ENCODE results near the gene PTPN13. TPM values are rescaled to one million over a fixed set of nuclear protein-coding genes. Genes with fewer than 3 reads are reported as not detected.
"Not testable (repeated sequence)": the region's sequence is repeated elsewhere in the genome, so short reads cannot be mapped to it uniquely, and the experiment has no call there.

The PTPN13 gene
- total and polyA plus RNA-seq, 2 donors = 8.9 to 10.0 TPM

DNA sequence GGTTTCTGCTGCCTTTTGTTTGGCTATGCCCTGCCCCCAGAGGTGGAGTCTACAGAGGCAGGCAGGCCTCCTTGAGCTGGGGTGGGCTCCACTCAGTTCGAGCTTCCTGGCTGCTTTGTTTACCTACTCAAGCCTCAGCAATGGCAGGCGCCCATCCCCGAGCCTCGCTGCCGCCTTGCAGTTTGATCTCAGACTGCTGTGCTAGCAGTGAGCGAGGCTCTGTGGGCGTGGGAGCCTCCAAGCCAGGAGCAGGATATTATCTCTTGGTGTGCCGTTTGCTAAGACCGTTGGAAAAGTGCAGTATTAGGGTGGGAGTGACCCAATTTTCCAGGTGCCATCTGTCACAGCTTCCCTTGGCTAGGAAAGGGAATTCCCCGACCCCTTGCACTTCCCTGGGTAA lies 62.7 kb downstream of the PTPN13 start:
- 97% methylated on average over 10 of the region's 10 CpGs for WGBS

DNA sequence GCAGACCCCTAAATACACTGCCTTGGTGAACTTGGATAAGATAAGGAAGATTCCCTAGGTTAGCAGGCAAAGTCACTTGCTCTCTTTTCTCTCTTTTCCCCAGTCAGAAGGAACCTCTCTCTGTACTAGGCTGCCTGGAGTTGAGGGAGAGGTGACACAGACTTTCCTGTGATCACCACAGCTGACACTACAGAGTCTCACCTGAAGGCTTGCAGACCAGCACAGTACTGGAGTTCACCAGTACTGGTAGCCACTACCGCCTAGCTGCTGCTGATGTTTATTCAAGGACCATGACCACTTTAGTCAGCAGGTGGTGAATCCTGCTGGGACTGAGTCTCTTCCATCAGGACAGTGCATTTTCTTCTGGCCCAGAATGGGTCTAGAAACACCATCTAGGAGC lies 63.3 kb downstream of the PTPN13 start:
- H3K9me3 ChIP-seq (ENCODE audit: control insufficient read depth in 2 of 2, insufficient read depth in 1 of 2, low read length in 1 of 2) = peaks cover 0 to 7% of the 10 kb centered on the region in 2 donors
- no peaks in the 10 kb centered on the region for H3K4me1 ChIP-seq (ENCODE audit: control insufficient read depth in 2 of 2, insufficient read depth in 2 of 2, low read length in 2 of 2)
- no peak overlapping the region for H3K4me3 ChIP-seq (ENCODE audit: low read length in 2 of 2)
- no peak overlapping the region for H3K27ac ChIP-seq (ENCODE audit: low read depth in 1 of 2, low read length in 1 of 2)
- H3K27me3 ChIP-seq (ENCODE audit: control insufficient read depth in 2 of 2, insufficient read depth in 1 of 2, low read length in 1 of 2) = no peaks in the 10 kb centered on the region
- DNase-seq (ENCODE audit: low read depth in 6 of 9, low spot score in 9 of 9) = no peak
- 100% methylated on average over 1 of the region's 1 CpG for WGBS
- no peaks in the 10 kb centered on the region for H3K36me3 ChIP-seq (ENCODE audit: control insufficient read depth in 2 of 2, insufficient read depth in 2 of 2, low read length in 1 of 2)

More for the DNA sequence above, 62.7 kb downstream of the PTPN13 start:
- H3K27me3 ChIP-seq (ENCODE audit: control insufficient read depth in 2 of 2, insufficient read depth in 1 of 2, low read length in 1 of 2); H3K4me1 ChIP-seq (ENCODE audit: control insufficient read depth in 2 of 2, insufficient read depth in 2 of 2, low read length in 2 of 2); H3K36me3 ChIP-seq (ENCODE audit: control insufficient read depth in 2 of 2, insufficient read depth in 2 of 2, low read length in 1 of 2); H3K4me3 ChIP-seq (ENCODE audit: low read length in 2 of 2); H3K27ac ChIP-seq (ENCODE audit: low read depth in 1 of 2, low read length in 1 of 2); DNase-seq (ENCODE audit: low read depth in 6 of 9, low spot score in 9 of 9); H3K9me3 ChIP-seq (ENCODE audit: control insufficient read depth in 2 of 2, insufficient read depth in 1 of 2, low read length in 1 of 2): not testable (repeated sequence)

DNA sequence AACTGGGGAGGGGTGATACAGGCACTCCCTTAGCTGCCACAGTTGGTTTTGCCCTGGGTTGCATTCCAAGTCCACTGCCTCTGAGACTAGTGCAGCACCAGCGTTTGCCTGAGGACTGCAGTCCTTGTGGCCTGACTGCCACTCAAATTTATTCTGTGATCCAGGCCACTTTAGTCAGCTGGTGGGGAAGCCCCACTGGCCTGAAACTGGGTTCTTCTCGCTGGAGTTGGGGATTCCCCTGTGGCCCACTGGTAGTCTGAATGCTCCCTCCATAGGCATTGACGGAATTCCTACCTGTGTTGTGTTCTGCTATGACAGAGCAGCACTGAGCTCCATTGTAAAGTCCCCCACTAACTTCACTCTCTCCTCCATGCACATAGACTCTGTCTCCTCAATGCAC lies 63.8 kb downstream of the PTPN13 start:
- 95% methylated on average over 3 of the region's 3 CpGs for WGBS
- Histone ChIP-seq H3K27ac (ENCODE audit: low read depth in 1 of 2, low read length in 1 of 2) (no peak overlapping the region), H3K27me3 (ENCODE audit: control insufficient read depth in 2 of 2, insufficient read depth in 1 of 2, low read length in 1 of 2) (no peaks in the 10 kb centered on the region), H3K4me3 (ENCODE audit: low read length in 2 of 2) (no peak overlapping the region), H3K9me3 (ENCODE audit: control insufficient read depth in 2 of 2, insufficient read depth in 1 of 2, low read length in 1 of 2) (peaks cover 0 to 7% of the 10 kb centered on the region in 2 donors), H3K4me1 (ENCODE audit: control insufficient read depth in 2 of 2, insufficient read depth in 2 of 2, low read length in 2 of 2) (no peaks in the 10 kb centered on the region), H3K36me3 (ENCODE audit: control insufficient read depth in 2 of 2, insufficient read depth in 2 of 2, low read length in 1 of 2) (no peaks in the 10 kb centered on the region)
- DNase-seq (ENCODE audit: low read depth in 6 of 9, low spot score in 9 of 9) = no peak

DNA sequence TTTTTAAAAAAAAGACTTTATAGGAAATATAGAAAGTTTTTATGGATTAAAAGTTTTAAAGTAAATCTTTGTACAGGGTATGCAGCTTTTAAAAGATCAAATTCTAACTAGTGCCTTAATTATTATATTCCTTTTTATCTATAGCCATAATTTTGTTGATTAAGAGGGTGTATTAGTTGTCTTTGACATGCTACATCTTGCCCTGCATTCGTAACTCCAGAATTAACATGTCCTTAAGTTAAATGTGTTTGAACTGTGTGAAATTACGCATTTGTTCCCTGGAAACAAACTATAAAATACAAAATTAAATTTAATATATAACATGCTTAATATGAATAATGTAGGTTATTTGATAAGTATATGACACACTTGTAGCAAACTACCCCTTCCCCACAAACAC lies 66.3 kb downstream of the PTPN13 start:
- Histone ChIP-seq H3K36me3 (ENCODE audit: control insufficient read depth in 2 of 2, insufficient read depth in 2 of 2, low read length in 1 of 2) (no peaks in the 10 kb centered on the region), H3K27me3 (ENCODE audit: control insufficient read depth in 2 of 2, insufficient read depth in 1 of 2, low read length in 1 of 2) (no peaks in the 10 kb centered on the region), H3K4me3 (ENCODE audit: low read length in 2 of 2) (no peak overlapping the region), H3K27ac (ENCODE audit: low read depth in 1 of 2, low read length in 1 of 2) (no peak overlapping the region), H3K4me1 (ENCODE audit: control insufficient read depth in 2 of 2, insufficient read depth in 2 of 2, low read length in 2 of 2) (no peaks in the 10 kb centered on the region), H3K9me3 (ENCODE audit: control insufficient read depth in 2 of 2, insufficient read depth in 1 of 2, low read length in 1 of 2) (peaks cover 0 to 3% of the 10 kb centered on the region in 2 donors)
- 91% methylated on average over 2 of the region's 2 CpGs for WGBS
- DNase-seq (ENCODE audit: low read depth in 6 of 9, low spot score in 9 of 9) = no peak

DNA sequence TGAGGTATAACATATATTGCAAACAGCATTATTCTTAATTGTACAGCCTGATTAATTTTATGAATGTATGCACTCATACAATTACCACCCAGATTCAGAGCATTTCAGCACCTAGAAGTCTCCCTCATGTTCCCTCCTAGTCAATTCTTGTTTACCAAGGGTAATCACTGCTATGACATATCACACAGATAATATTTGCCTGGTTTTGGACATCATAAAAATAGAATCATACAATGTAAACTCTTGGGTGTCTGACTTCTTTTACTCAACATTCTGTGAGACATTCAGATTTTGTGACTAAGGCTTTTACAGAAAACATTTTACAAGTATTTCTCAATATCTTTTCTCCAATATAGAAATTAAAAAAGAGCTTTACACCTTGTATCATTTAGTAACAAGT lies 66.9 kb downstream of the PTPN13 start:
- Histone ChIP-seq H3K36me3 (ENCODE audit: control insufficient read depth in 2 of 2, insufficient read depth in 2 of 2, low read length in 1 of 2) (no peaks in the 10 kb centered on the region), H3K27me3 (ENCODE audit: control insufficient read depth in 2 of 2, insufficient read depth in 1 of 2, low read length in 1 of 2) (no peaks in the 10 kb centered on the region), H3K27ac (ENCODE audit: low read depth in 1 of 2, low read length in 1 of 2) (no peak overlapping the region), H3K9me3 (ENCODE audit: control insufficient read depth in 2 of 2, insufficient read depth in 1 of 2, low read length in 1 of 2) (peaks cover 0 to 3% of the 10 kb centered on the region in 2 donors), H3K4me3 (ENCODE audit: low read length in 2 of 2) (no peak overlapping the region), H3K4me1 (ENCODE audit: control insufficient read depth in 2 of 2, insufficient read depth in 2 of 2, low read length in 2 of 2) (no peaks in the 10 kb centered on the region)
- no peak for DNase-seq (ENCODE audit: low read depth in 6 of 9, low spot score in 9 of 9)

DNA sequence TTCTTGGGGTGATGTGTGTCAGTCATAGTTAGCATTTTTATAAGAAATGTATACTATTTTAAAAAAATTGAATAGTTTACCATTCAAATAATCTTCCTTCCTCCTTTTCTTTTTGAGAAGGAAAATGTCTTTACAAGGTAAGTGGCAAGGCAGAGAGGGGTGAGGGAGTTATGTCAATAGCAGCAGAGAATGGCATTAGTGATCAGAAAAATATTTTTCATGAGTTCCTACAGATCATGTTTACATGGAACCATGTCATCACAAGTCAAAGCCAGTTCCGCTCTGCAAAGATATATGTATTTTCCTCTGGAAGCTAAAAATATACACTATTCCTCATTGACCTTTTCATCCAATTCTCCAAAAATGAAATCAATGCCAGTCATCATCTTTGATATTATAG lies 67.3 kb downstream of the PTPN13 start:
- Histone ChIP-seq H3K4me3 (ENCODE audit: low read length in 2 of 2) (no peak overlapping the region), H3K27me3 (ENCODE audit: control insufficient read depth in 2 of 2, insufficient read depth in 1 of 2, low read length in 1 of 2) (no peaks in the 10 kb centered on the region), H3K36me3 (ENCODE audit: control insufficient read depth in 2 of 2, insufficient read depth in 2 of 2, low read length in 1 of 2) (no peaks in the 10 kb centered on the region), H3K27ac (ENCODE audit: low read depth in 1 of 2, low read length in 1 of 2) (no peak overlapping the region), H3K9me3 (ENCODE audit: control insufficient read depth in 2 of 2, insufficient read depth in 1 of 2, low read length in 1 of 2) (peaks cover 0 to 3% of the 10 kb centered on the region in 2 donors), H3K4me1 (ENCODE audit: control insufficient read depth in 2 of 2, insufficient read depth in 2 of 2, low read length in 2 of 2) (no peaks in the 10 kb centered on the region)
- 100% methylated on average over 1 of the region's 1 CpG for WGBS
- DNase-seq (ENCODE audit: low read depth in 6 of 9, low spot score in 9 of 9) = no peak

DNA sequence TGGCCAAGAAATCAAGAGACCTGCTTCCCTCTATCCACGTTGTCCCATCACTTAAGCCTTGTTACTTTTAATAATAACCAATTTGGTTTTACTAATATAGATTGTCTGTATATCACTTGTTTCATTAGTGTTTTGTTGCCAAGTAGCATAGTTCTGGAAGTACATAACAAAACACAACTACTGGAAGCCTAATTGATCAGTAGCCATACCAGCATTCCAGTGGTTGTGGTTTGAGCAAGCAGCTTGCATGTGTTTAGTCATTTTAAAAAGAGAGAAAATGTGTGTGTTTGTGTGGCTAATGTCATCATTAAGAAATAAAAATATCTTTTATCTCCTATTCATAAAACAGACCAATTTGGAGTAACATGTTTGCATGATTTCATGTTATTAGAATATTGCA lies 70.8 kb downstream of the PTPN13 start:
- no peaks in the 10 kb centered on the region for H3K4me1 ChIP-seq (ENCODE audit: control insufficient read depth in 2 of 2, insufficient read depth in 2 of 2, low read length in 2 of 2)
- no peak overlapping the region for H3K4me3 ChIP-seq (ENCODE audit: low read length in 2 of 2)
- H3K9me3 ChIP-seq (ENCODE audit: control insufficient read depth in 2 of 2, insufficient read depth in 1 of 2, low read length in 1 of 2) = no peaks in the 10 kb centered on the region
- H3K27me3 ChIP-seq (ENCODE audit: control insufficient read depth in 2 of 2, insufficient read depth in 1 of 2, low read length in 1 of 2) = no peaks in the 10 kb centered on the region
- DNase-seq (ENCODE audit: low read depth in 6 of 9, low spot score in 9 of 9) = no peak
- WGBS = 47% methylated on average over 1 of the region's 1 CpG
- H3K36me3 ChIP-seq (ENCODE audit: control insufficient read depth in 2 of 2, insufficient read depth in 2 of 2, low read length in 1 of 2) = no peaks in the 10 kb centered on the region
- H3K27ac ChIP-seq (ENCODE audit: low read depth in 1 of 2, low read length in 1 of 2) = no peak overlapping the region

DNA sequence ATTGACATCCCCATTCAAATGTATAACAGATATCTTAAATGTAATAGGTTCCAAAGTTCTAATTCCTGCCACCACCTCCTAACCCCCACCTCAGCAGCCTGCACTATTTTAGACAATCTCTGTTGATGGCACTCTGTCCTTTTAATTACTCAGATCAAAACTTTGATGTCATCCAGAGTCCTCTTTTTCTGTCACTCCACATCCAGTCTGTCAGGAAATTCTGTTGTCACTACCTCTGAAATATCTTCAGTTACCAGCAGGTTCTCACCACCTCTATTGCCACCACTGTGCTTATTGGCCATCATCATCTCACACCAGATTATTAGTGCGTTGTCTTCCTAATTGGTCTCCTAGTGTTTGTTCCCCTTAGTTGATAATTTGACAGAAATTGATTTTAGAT lies 76.2 kb downstream of the PTPN13 start:
- no peak overlapping the region for H3K4me3 ChIP-seq (ENCODE audit: low read length in 2 of 2)
- no peaks in the 10 kb centered on the region for H3K9me3 ChIP-seq (ENCODE audit: control insufficient read depth in 2 of 2, insufficient read depth in 1 of 2, low read length in 1 of 2)
- H3K27me3 ChIP-seq (ENCODE audit: control insufficient read depth in 2 of 2, insufficient read depth in 1 of 2, low read length in 1 of 2) = no peaks in the 10 kb centered on the region
- no peaks in the 10 kb centered on the region for H3K36me3 ChIP-seq (ENCODE audit: control insufficient read depth in 2 of 2, insufficient read depth in 2 of 2, low read length in 1 of 2)
- no peak for DNase-seq (ENCODE audit: low read depth in 6 of 9, low spot score in 9 of 9)
- H3K4me1 ChIP-seq (ENCODE audit: control insufficient read depth in 2 of 2, insufficient read depth in 2 of 2, low read length in 2 of 2) = no peaks in the 10 kb centered on the region
- 99% methylated on average over 1 of the region's 1 CpG for WGBS
- no peak overlapping the region for H3K27ac ChIP-seq (ENCODE audit: low read depth in 1 of 2, low read length in 1 of 2)

DNA sequence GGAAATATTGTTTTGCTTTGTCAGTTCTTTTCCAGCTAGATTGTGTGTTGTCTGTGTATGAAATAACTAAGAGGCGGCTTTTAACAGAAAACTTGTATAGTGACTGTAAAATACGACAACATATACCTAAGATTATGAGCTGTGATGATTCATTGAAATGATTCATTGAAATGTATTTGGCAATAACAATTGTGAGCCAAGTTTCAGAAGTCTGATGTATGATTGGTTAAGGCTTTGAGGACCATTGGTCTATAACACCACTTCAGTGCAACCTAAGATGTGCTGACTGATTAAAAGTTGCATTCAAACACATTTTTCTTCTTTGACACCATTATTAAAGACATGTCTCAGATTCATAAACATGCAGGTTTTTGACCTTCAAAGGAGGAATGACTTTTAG lies 76.6 kb downstream of the PTPN13 start:
- Histone ChIP-seq H3K27me3 (ENCODE audit: control insufficient read depth in 2 of 2, insufficient read depth in 1 of 2, low read length in 1 of 2) (no peaks in the 10 kb centered on the region), H3K9me3 (ENCODE audit: control insufficient read depth in 2 of 2, insufficient read depth in 1 of 2, low read length in 1 of 2) (no peaks in the 10 kb centered on the region), H3K27ac (ENCODE audit: low read depth in 1 of 2, low read length in 1 of 2) (no peak overlapping the region), H3K4me3 (ENCODE audit: low read length in 2 of 2) (no peak overlapping the region), H3K4me1 (ENCODE audit: control insufficient read depth in 2 of 2, insufficient read depth in 2 of 2, low read length in 2 of 2) (no peaks in the 10 kb centered on the region), H3K36me3 (ENCODE audit: control insufficient read depth in 2 of 2, insufficient read depth in 2 of 2, low read length in 1 of 2) (no peaks in the 10 kb centered on the region)
- WGBS = 97% methylated on average over 2 of the region's 2 CpGs
- no peak for DNase-seq (ENCODE audit: low read depth in 6 of 9, low spot score in 9 of 9)

DNA sequence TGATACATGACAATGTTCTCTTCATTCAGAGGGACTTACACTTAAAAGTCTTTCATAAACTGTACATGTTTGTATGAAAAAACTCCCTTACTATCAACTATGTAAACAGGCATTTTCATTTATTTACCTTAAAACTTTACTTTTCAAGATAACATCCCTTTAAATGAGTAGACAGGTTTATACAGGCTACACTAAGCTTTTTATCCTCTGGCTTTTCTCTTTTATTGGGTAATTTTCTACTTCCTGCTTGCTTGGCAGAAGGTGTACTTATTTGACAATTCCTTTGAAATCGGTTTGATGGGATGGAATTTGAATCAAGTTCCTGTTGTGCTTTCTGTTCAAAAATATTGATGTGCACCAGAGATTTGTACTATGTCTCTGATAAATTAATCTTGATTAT lies 81.4 kb downstream of the PTPN13 start:
- H3K27me3 ChIP-seq (ENCODE audit: control insufficient read depth in 2 of 2, insufficient read depth in 1 of 2, low read length in 1 of 2) = no peaks in the 10 kb centered on the region
- 97% methylated on average over 1 of the region's 1 CpG for WGBS
- no peak overlapping the region for H3K27ac ChIP-seq (ENCODE audit: low read depth in 1 of 2, low read length in 1 of 2)
- no peaks in the 10 kb centered on the region for H3K9me3 ChIP-seq (ENCODE audit: control insufficient read depth in 2 of 2, insufficient read depth in 1 of 2, low read length in 1 of 2)
- no peak overlapping the region for H3K4me3 ChIP-seq (ENCODE audit: low read length in 2 of 2)
- DNase-seq (ENCODE audit: low read depth in 6 of 9, low spot score in 9 of 9) = no peak
- H3K4me1 ChIP-seq (ENCODE audit: control insufficient read depth in 2 of 2, insufficient read depth in 2 of 2, low read length in 2 of 2) = no peaks in the 10 kb centered on the region
- no peaks in the 10 kb centered on the region for H3K36me3 ChIP-seq (ENCODE audit: control insufficient read depth in 2 of 2, insufficient read depth in 2 of 2, low read length in 1 of 2)

Data from thymus (tissue), 11 donors.